ENCODE measurements around the gene PLAAT4. TPM values are rescaled to one million over a fixed set of nuclear protein-coding genes. Genes with fewer than 3 reads are reported as not detected.

PLAAT4 gene
- total and polyA plus RNA-seq, 2 of the 13 experiments (the other 11 are each of a cell fraction or from before 2014, with no cell fraction given) = 0.71 to 1.00 TPM

DNA sequence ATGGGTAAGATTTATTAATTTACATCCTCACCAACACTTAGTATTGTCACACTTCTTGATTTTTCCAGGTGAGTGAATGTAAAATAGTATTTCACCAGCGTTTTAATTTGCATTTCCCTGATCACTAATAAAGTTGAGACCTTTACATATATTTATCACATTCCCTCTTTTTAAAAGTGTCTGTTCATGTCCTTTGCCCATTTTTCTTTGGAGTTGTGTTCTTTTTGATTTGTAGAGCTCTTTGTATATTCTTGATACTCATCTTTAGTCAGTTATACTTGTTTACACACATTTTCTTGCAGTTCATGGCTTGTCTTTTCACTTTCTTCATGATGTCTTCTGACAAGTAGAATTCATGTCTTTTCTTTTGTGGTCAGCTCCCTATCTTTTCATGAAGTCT lies 43.5 kb upstream of the PLAAT4 start (continued):
- TF ChIP-seq, protein P1, sequence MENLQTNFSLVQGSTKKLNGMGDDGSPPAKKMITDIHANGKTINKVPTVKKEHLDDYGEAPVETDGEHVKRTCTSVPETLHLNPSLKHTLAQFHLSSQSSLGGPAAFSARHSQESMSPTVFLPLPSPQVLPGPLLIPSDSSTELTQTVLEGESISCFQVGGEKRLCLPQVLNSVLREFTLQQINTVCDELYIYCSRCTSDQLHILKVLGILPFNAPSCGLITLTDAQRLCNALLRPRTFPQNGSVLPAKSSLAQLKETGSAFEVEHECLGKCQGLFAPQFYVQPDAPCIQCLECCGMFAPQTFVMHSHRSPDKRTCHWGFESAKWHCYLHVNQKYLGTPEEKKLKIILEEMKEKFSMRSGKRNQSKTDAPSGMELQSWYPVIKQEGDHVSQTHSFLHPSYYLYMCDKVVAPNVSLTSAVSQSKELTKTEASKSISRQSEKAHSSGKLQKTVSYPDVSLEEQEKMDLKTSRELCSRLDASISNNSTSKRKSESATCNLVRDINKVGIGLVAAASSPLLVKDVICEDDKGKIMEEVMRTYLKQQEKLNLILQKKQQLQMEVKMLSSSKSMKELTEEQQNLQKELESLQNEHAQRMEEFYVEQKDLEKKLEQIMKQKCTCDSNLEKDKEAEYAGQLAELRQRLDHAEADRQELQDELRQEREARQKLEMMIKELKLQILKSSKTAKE (CRISPR knock-in tag; IDR thresholded peaks at IDR 0.05; ENCODE audit: borderline replicate concordance) = no peak
- no peak for TF ChIP-seq SMAD1 (CRISPR knock-in tag; IDR thresholded peaks at IDR 0.05; ENCODE audit: borderline replicate concordance, low read depth)
- no peak for TF ChIP-seq ZNF597 (CRISPR knock-in tag; IDR thresholded peaks at IDR 0.05)
- TF ChIP-seq PAXIP1 (CRISPR knock-in tag; conservative IDR thresholded peaks at IDR 0.05) = no peak
- TF ChIP-seq PHF21A (CRISPR knock-in tag; IDR thresholded peaks at IDR 0.05) = no peak
- TF ChIP-seq, protein P2, sequence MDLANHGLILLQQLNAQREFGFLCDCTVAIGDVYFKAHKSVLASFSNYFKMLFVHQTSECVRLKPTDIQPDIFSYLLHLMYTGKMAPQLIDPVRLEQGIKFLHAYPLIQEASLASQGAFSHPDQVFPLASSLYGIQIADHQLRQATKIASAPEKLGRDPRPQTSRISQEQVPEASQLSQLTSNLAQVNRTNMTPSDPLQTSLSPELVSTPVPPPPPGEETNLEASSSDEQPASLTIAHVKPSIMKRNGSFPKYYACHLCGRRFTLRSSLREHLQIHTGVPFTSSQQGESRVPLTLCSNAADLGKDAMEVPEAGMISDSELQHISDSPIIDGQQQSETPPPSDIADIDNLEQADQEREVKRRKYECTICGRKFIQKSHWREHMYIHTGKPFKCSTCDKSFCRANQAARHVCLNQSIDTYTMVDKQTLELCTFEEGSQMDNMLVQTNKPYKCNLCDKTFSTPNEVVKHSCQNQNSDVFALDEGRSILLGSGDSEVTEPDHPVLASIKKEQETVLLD (CRISPR knock-in tag; IDR thresholded peaks at IDR 0.05; ENCODE audit: low read depth) = no peak
